ENCODE results near the gene ABCG1.
A peak's percentile ranks its signal among the peaks of the same experiment; 100 is the strongest.

The ABCG1 gene

GRCh38 chr21:42253466-42253865, 34.5 kb downstream of the ABCG1 start:
- DNase-seq = no peak

- DNase-seq = no peak
These were observed 35.1 kb downstream of the ABCG1 start for GRCh38 chr21:42254083-42254482.

GRCh38 chr21:42254651-42255601, 36.0 kb downstream of the ABCG1 start:
- no peak for DNase-seq

GRCh38 chr21:42255825-42256224, 36.9 kb downstream of the ABCG1 start:
- no peak for DNase-seq

- DNase-seq = no peak
These were observed 37.4 kb downstream of the ABCG1 start for GRCh38 chr21:42256316-42256715.

- DNase-seq = no peak
These were observed 38.3 kb downstream of the ABCG1 start for GRCh38 chr21:42257091-42257765.

- DNase-seq = peak; percentile 51 to 91
These were observed 39.4 kb downstream of the ABCG1 start for GRCh38 chr21:42258150-42258884.

GRCh38 chr21:42258885-42259407, 40.0 kb downstream of the ABCG1 start:
- no peak for DNase-seq

- no peak for DNase-seq
These were observed 41.2 kb downstream of the ABCG1 start for GRCh38 chr21:42260121-42260520.

- no peak for DNase-seq
These were observed 42.9 kb downstream of the ABCG1 start for GRCh38 chr21:42261829-42262200.

GRCh38 chr21:42262831-42263231, 43.9 kb downstream of the ABCG1 start:
- DNase-seq = peak; percentile 25 to 38

- DNase-seq = peak; percentile 40 to 61
These were observed 44.7 kb downstream of the ABCG1 start for GRCh38 chr21:42263591-42264131.

GRCh38 chr21:42264245-42265195, 45.6 kb downstream of the ABCG1 start:
- DNase-seq = no peak

GRCh38 chr21:42265231-42265812, 46.4 kb downstream of the ABCG1 start:
- no peak for DNase-seq

- no peak for DNase-seq
These were observed 48.1 kb downstream of the ABCG1 start for GRCh38 chr21:42266971-42267556.

- no peak for DNase-seq
These were observed 50.4 kb downstream of the ABCG1 start for GRCh38 chr21:42269386-42269785.

- DNase-seq = no peak
These were observed 52.1 kb downstream of the ABCG1 start for GRCh38 chr21:42271065-42271464.

- DNase-seq = no peak
These were observed 53.4 kb downstream of the ABCG1 start for GRCh38 chr21:42272109-42272962.

GRCh38 chr21:42272984-42273600, 54.2 kb downstream of the ABCG1 start:
- no peak for DNase-seq
